Body of pancreas (tissue), 4 donors: Measurements from ENCODE around the gene GSDME. TPM values are rescaled to one million over a fixed set of nuclear protein-coding genes. Genes with fewer than 3 reads are reported as not detected.

Source experiments
- ATAC-seq: fragments of 150-250 bp; one replicate; pipeline ENCODE4 v1.9.1; 2016
- DNase-seq, 4 donors: peaks; one replicate each; pipeline ENCODE4 v3.0.0-alpha.2; 2019
- H3K27ac ChIP-seq, 4 donors: fragments of 200-600 bp; sonication (generic); 1 replicate in 3 of 4; 2 replicates in 1 of 4; pipeline versions ENCODE4 v1.5.1 to v1.6.1; 2016 to 2019; ENCODE audit warnings: mild to moderate bottlenecking in 1 of 4, mixed read lengths in 1 of 4, moderate library complexity in 1 of 4
- H3K27me3 ChIP-seq, 2 donors: fragments of 200-600 bp; sonication (generic); one replicate each; pipeline ENCODE4 v1.6.0; 2016; ENCODE audit warnings: mild to moderate bottlenecking in 1 of 2
- H3K36me3 ChIP-seq, 2 donors: fragments of 200-600 bp; sonication (generic); replicated peaks in 1 of 2; 2 replicates each; pipeline ENCODE4 v1.5.1; 2016; ENCODE audit warnings: low read depth in 2 of 2; ENCODE audit not compliant: insufficient read depth in 1 of 2
- H3K4me1 ChIP-seq: fragments of 200-600 bp; sonication (generic); one replicate; pipeline ENCODE4 v1.6.0; 2016
- H3K4me3 ChIP-seq, 2 donors: fragments of 200-600 bp; sonication (generic); 1 replicate in 1 of 2; 2 replicates in 1 of 2; pipeline ENCODE4 v1.5.1; 2016 to 2019
- H3K9me3 ChIP-seq, 3 donors: fragments of 200-600 bp; sonication (generic); 1 replicate in 2 of 3; 2 replicates in 1 of 3; pipeline ENCODE4 v1.5.1; 2016
- POLR2A ChIP-seq, 3 donors: fragments of 450-650 bp; IDR thresholded peaks; one replicate each; pipeline ENCODE4 v1.6.1; 2016; ENCODE audit warnings: antibody characterized with exemption in 3 of 3, mild to moderate bottlenecking in 2 of 3
- WGBS, 2 donors: methylation state at CpG; one replicate each; pipeline ENCODE4 v1.1.5; 2017; 5-methylcytosine and 5-hydroxymethylcytosine counted together
- intact Hi-C: fragments of 100-400 bp; cut with DNase I; formaldehyde crosslinking; loops from one replicate; pipeline ENCODE4 v1.15.1; 2023
- total RNA-seq, 2 donors: library from RNA; depleted of rRNA; stranded (reverse); fragments of >200 nt; gene quantifications; one replicate each; pipeline ENCODE4 v1.1.0, GENCODE V29; 2016
- TF ChIP-seq, protein P1 (sequence below), 7 experiments: fragments of 450-650 bp in 4 of 7; fragments of 200-600 bp in 3 of 7; sonication (generic) in 3 of 7; IDR thresholded peaks; one replicate each; pipeline ENCODE4 v1.5.1; 2016 to 2019; ENCODE audit warnings: antibody characterized with exemption in 7 of 7

Gene GSDME
- total RNA-seq, 2 donors from 2014 or later, result 3.6 to 5.3 TPM

DNA sequence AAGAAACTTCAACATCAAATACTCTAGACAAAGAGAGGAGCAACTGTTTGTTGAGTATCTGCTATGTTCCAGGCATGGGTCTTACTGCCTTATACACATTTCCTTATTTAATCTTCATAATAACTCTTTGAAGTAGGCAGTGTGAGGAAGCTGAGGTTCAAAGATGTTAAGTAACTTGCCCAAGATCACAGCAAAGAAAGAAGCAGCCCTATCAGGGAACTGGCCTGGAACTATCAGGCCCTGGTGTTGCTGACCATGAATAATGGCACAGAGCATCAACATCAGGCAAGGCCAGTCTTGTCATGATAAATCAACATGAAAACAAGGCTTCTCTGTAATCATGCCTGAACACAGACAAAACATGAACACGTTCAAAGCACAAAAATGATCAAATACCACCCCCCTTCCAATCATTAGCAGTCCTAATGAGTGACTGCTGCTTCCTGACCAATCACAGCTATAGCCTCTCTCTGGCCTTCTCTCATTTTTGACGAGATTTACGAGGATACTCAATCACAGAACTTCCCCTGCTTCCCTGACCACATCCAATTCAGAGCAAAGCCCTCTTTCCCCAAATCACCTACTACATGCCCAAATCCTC is 2.3 kb downstream of the GSDME start:
- H3K4me1 ChIP-seq, result peaks cover 13% of the 10 kb centered on the region
- no peaks in the 10 kb centered on the region for H3K9me3 ChIP-seq
- ATAC-seq (no peak), DNase-seq (no peak)
- intact Hi-C loops, result no loop called here
- H3K27ac ChIP-seq, result no peak overlapping the region
- no peaks in the 10 kb centered on the region for H3K27me3 ChIP-seq
- no peak overlapping the region for H3K4me3 ChIP-seq
- no peaks in the 10 kb centered on the region for H3K36me3 ChIP-seq
- TF ChIP-seq, protein P1, sequence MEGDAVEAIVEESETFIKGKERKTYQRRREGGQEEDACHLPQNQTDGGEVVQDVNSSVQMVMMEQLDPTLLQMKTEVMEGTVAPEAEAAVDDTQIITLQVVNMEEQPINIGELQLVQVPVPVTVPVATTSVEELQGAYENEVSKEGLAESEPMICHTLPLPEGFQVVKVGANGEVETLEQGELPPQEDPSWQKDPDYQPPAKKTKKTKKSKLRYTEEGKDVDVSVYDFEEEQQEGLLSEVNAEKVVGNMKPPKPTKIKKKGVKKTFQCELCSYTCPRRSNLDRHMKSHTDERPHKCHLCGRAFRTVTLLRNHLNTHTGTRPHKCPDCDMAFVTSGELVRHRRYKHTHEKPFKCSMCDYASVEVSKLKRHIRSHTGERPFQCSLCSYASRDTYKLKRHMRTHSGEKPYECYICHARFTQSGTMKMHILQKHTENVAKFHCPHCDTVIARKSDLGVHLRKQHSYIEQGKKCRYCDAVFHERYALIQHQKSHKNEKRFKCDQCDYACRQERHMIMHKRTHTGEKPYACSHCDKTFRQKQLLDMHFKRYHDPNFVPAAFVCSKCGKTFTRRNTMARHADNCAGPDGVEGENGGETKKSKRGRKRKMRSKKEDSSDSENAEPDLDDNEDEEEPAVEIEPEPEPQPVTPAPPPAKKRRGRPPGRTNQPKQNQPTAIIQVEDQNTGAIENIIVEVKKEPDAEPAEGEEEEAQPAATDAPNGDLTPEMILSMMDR (IDR thresholded peaks at IDR 0.05), result no peak
- no peak for TF ChIP-seq POLR2A (IDR thresholded peaks at IDR 0.05)
- WGBS, 2 donors, result 80 to 85% methylated on average over 3 of the region's 3 CpGs

DNA sequence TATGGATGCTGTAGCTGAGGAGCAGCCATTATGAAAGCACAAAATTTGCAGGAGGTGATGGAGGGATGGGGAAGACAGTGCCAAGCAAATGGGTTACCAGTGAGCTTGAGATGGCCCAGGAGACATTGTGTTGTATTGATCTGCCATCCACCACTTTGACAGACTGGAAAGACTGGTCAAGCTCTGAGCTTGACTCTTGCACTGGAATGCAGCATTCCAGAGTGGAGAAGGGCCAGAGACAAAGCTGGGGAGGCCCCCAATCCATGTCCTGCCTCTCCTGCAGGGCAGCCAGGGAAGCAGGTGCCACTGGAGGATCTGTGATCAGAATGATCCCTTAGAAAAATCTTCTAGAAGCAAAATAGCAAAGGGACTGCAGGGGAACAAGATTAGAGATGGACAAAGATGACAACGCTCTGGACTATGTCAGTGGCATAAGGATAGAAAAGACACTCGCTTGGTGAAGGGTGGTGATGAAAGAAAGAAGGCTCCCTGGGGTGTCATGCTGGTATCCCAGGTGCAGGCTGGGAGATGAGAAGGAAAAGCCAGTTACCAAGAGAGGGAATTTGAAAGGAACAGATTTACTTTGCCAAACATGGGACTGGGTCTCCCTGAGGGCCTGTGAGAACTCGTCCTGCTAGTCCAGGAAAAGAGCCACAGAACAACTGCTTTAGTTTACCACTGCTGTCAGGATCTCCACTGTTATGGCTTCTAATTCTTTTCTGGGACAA is 5.0 kb downstream of the GSDME start:
- Histone ChIP-seq H3K4me1 (peaks cover 7% of the 10 kb centered on the region), H3K9me3 (no peaks in the 10 kb centered on the region), H3K27ac (no peak overlapping the region), H3K4me3 (no peak overlapping the region), H3K36me3 (no peaks in the 10 kb centered on the region), H3K27me3 (no peaks in the 10 kb centered on the region)
- TF ChIP-seq, protein P1 (IDR thresholded peaks at IDR 0.05), result no peak
- TF ChIP-seq POLR2A (IDR thresholded peaks at IDR 0.05), result no peak
- DNase-seq (no peak), ATAC-seq (no peak)
- 52 to 71% methylated on average over 3 of the region's 3 CpGs for WGBS, 2 donors
- intact Hi-C loops, result no loop called here

DNA sequence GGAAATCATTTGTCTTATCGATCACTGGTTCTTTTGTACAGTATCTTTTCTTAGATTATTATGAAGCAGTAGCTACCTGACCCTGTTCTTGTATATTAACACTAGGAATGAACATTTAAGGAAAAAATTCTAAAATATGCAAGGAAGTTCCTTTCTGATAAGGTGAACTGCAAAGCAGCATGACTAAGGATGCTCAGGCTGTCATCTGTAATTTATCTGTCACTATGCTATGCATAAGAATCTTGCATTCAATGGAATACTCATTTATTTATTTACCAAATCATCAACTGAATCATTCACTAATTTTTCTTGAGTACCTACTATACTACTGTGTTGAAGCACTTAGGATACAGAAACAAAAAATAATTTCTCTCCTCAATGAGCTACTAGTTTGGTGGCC is 5.8 kb downstream of the GSDME start:
- TF ChIP-seq POLR2A (IDR thresholded peaks at IDR 0.05), result no peak
- TF ChIP-seq, protein P1 (IDR thresholded peaks at IDR 0.05), result no peak
- no peaks in the 10 kb centered on the region for H3K9me3 ChIP-seq
- H3K27ac ChIP-seq, result no peak overlapping the region
- no peak overlapping the region for H3K4me3 ChIP-seq
- DNase-seq (no peak), ATAC-seq (no peak)
- no peaks in the 10 kb centered on the region for H3K27me3 ChIP-seq
- intact Hi-C loops, result no loop called here
- peaks cover 2% of the 10 kb centered on the region for H3K4me1 ChIP-seq
- H3K36me3 ChIP-seq, result no peaks in the 10 kb centered on the region
- WGBS, 2 donors, result 63 to 70% methylated on average over 1 of the region's 1 CpG

DNA sequence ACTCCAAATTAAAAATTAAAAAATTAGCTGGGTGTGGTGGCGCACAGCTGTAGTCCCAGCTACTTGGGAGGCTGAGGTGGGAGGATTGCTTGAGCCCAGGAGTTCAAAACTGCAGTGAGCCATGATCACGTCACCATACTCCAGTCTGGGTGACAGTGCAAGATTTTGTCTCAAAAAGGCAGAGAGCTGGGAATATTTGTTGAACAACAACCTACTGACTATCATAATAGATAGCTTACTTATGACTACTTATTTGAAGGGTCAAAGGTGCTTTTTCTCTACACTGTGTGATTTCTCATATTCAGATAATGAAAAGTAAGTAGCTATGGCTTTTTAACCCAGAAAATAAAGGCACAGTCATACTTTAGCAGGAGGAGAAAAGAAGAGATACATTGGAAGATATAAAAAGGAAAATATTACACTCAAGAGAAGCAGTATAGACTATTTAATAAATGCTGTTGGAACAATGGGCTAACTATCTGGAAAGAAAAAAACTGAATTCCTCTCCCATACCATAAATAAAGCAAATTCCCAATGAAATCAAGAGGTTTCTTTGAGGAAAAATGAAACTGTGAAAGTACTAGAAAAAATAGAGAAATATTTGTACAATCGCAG is 6.7 kb downstream of the GSDME start:
- no peaks in the 10 kb centered on the region for H3K9me3 ChIP-seq
- TF ChIP-seq, protein P1 (IDR thresholded peaks at IDR 0.05), result no peak
- no peak for TF ChIP-seq POLR2A (IDR thresholded peaks at IDR 0.05)
- no peak for ATAC-seq
- H3K27ac ChIP-seq, result no peak overlapping the region
- WGBS, 2 donors, result 93 to 94% methylated on average over 3 of the region's 3 CpGs
- H3K27me3 ChIP-seq, result no peaks in the 10 kb centered on the region
- H3K36me3 ChIP-seq, result no peaks in the 10 kb centered on the region
- no peak for DNase-seq
- H3K4me3 ChIP-seq, result no peak overlapping the region
- intact Hi-C loops, result no loop called here
- H3K4me1 ChIP-seq, result no peaks in the 10 kb centered on the region
